ENCODE results near the gene TREML1. TPM values are rescaled to one million over a fixed set of nuclear protein-coding genes. Genes with fewer than 3 reads are reported as not detected.
"Not testable (repeated sequence)": the region's sequence is repeated elsewhere in the genome, so short reads cannot be mapped to it uniquely, and the experiment has no call there.

TREML1 gene
- total RNA-seq, result not detected
- long read RNA-seq, result 0 reads

- intact Hi-C loops (cut with DNase I), result no loop called here
- ATAC-seq, result no peak
- no peak for DNase-seq
Observed at GRCh38 chr6:41153992-41154625, at the start of gene TREML1. Gene TREML1, minus strand, starts transcription at chr6:41154347. Its CDS starts 59 bp downstream, at chr6:41154288.

DNA sequence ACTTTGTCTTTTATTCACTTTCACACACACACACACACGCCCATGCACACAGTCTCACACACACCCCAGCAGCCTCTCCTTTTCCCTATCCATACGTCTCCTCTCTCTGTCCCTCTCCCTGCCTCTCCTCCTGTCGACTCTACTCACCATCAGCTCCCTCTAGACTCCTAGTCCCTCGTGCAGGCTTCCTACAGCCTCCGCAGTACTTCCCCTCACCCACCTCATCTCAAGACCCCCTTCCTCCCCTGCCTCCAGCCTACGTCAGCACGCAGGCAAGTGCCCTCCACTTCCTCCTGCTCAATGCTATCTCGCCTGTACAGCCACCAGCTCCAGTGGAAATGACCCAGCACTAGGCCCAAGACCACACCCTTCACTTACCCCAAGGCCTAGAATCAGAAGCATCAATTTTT lies 47.6 kb upstream of the TREML1 start:
- intact Hi-C loops (cut with DNase I), result no loop called here
- ATAC-seq (no peak), DNase-seq (no peak)

- ATAC-seq (peak; percentile 5 to 21), DNase-seq (no peak)
- intact Hi-C loops (cut with DNase I), result no loop called here
Observed at GRCh38 chr6:41200901-41201763, 47.0 kb upstream of the TREML1 start, which contains the start of gene TREML2. Gene TREML2, minus strand, starts transcription at chr6:41201149. Its CDS starts 141 bp downstream, at chr6:41201008.

- peak; percentile 51 for DNase-seq
- intact Hi-C loops (cut with DNase I), result no loop called here
- peak; percentile 55 for ATAC-seq
Observed at GRCh38 chr6:41200296-41200900, 46.3 kb upstream of the TREML1 start.

DNA sequence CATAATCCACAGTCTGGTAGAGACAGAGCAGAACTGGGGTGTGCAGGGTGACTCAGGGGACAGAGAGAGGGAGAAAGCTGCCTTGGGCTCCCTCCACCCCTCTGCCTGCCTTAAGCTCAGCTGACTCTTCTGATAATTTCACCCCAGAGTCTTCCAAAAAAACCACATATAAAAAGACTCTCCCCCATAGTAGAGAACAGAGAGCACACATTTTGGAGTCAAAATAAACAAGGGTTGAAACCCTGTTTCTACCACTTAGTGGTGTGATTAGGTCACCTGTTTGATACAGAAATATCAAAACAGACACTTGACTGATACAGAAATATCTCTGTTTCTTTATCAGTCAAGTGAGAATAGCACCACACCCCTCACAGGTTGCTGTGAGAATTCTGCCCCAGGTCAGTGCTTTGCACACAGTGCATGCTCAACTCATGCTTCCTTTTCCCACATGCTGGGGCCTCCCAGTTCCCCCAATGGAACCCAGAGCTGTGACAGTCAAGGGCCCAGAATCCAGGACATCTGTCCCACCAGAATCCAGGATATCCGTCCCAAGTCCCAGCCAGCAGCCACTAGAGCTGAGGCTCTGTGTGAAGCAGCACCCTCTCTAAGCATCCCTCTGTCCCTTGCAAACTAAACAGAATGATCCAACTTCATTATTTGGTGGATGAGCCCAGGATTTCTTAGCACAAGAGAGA lies 45.6 kb upstream of the TREML1 start:
- intact Hi-C loops (cut with DNase I), result no loop called here
- DNase-seq (no peak), ATAC-seq (no peak)

GRCh38 chr6:41197234-41197633 lies 43.1 kb upstream of the TREML1 start:
- ATAC-seq, result no peak
- no peak for DNase-seq
- intact Hi-C loops (cut with DNase I), result no loop called here

GRCh38 chr6:41194386-41194785 lies 40.2 kb upstream of the TREML1 start:
- no peak for ATAC-seq
- intact Hi-C loops (cut with DNase I), result no loop called here
- no peak for DNase-seq

- no peak for DNase-seq
Observed at GRCh38 chr6:41193884-41194283, 39.7 kb upstream of the TREML1 start.

DNA sequence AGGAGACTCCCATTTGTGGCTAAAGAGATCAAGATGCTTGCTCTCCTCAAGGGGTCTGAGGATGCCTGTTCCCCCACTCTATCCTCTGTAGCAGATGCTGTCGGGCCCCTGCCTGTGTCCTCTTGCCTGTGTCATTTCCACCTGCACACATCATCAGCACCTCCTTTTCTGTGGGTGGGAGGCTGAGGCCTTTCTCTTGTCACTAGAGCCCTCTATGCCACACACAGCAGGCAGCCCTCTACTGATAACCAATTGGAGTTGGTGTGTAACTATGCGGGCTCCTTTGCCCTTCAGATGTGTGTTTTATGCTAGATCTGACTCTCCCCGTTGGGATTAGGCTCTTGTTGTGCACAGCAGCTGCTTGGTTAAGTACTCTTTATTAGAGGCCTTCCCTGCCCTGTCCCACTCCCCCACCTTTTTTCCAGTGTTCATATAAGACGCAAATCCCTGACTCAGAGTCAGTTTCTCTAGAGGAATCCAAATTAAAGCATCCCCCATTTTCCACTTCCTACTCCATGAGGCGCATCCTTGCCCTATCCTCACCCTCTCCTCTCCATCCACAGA lies 39.1 kb upstream of the TREML1 start:
- intact Hi-C loops (cut with DNase I), result no loop called here
- no peak for DNase-seq
- ATAC-seq, result no peak

More at GRCh38 chr6:41193884-41194283, 39.7 kb upstream of the TREML1 start:
- no peak for ATAC-seq
- intact Hi-C loops (cut with DNase I), result no loop called here

DNA sequence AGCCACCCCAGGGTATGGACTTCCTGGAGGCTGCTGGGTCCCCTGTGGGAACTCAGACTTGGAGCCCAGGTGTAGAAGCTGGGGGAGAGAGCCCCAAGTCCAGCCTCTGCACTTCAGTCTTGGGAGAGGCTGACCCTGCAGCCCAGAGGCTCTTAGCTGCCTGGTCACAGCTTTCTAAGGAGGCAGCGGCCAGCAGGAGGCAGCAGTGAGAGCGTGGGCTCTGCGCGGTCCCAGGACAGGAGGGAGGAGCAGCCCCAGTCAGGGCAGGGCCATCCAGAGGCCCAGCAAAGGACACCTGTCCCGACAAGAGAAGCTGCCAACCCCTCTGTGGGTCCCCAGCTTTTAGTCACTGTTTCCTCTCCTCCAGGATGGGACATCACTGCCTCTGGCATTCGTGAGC lies 37.4 kb upstream of the TREML1 start:
- ATAC-seq (peak in 1 of 2 donors; percentile 69), DNase-seq (peak; percentile 39)
- intact Hi-C loops (cut with DNase I), result no loop called here

DNA sequence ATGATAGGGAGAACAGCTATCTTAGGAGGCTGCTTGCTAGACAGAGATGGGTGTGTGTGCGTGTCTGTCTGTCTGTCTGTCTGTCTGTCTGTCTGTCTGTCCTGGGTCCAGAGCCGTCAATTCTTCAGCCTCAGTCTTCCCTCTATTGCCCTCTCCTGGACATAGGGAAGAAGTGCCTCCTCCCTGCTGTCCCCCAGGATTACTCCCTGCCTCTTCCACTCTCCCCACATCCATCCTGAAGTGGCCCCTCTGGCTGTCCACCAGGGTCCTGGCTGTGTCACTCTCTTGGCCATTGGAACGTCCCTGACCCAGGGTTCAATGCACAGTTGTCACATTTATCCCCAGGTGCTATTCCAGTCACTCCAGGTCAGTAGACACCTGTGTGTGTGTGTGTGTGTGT lies 36.6 kb upstream of the TREML1 start:
- no peak for ATAC-seq
- intact Hi-C loops (cut with DNase I), result no loop called here
- no peak for DNase-seq

DNA sequence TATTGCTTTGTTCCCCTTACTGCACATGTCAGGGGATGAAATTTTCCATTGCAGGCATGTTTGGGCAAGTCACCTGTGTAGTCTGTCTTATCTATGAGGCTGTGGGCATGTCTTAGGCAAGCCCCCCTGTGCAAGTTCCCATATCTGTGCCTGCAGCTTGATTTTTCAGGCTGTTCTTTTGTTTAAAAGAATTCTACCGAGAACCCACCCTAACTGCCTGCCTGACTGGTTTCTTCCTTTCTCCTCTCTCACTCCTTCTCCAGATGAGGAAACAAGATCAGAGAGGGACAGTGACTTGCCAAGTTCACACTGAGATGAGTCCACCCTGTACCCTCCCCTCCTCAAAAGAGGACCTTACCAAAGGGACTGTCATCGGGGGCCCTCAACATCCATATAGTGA lies 35.8 kb upstream of the TREML1 start:
- DNase-seq (no peak), ATAC-seq (no peak)
- intact Hi-C loops (cut with DNase I), result no loop called here

DNA sequence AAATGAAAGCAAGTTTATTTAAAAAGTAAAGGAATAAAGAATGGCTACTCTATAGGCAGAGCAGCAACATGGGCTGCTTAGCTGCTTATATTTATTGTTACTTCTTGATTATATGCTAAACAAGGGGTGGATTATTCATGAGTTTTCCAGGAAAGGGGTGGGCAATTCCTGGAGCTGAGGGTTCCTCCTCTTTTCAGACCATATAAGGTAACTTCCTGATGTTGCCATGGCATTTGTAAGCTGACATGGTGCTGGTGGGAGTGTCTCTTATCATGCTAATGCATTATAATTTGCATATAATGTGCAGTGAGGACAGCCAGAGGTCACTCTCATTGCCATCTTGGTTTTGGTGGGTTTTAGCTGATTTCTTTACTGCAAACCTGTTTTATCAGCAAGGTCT lies 34.9 kb upstream of the TREML1 start:
- intact Hi-C loops (cut with DNase I); DNase-seq; ATAC-seq: not testable (repeated sequence)

- intact Hi-C loops (cut with DNase I), result no loop called here
- DNase-seq (no peak), ATAC-seq (no peak)
Observed at GRCh38 chr6:41187924-41188886, 34.1 kb upstream of the TREML1 start.

DNA sequence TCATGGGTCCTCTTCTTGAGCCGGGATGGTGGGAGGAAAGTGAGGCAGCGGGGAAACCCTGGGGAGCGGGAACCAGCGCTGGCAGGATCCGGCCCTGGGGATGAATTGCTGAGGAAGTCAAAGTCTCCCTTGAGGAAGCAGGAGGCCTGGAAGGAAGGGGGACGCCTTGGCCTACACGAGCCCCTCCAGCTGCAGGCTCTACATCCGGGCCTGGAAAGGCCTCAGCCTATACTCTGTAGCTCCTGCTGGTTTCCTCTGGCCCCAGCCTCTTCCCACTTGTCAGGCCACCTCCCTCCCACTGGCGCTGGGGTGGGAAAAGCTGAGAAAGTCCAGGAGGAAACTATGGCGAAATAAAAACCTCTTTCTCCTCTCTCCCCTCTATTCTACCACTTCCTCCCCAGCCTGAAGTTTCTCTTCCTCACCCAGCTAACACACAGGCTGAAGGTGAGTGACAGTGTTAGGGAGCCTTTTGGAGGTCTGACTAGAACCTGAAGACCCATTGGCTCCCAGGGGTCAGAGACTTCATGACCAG lies 31.9 kb upstream of the TREML1 start:
- ATAC-seq (peak in 1 of 2 donors; percentile 22), DNase-seq (no peak)
- intact Hi-C loops (cut with DNase I), result no loop called here

DNA sequence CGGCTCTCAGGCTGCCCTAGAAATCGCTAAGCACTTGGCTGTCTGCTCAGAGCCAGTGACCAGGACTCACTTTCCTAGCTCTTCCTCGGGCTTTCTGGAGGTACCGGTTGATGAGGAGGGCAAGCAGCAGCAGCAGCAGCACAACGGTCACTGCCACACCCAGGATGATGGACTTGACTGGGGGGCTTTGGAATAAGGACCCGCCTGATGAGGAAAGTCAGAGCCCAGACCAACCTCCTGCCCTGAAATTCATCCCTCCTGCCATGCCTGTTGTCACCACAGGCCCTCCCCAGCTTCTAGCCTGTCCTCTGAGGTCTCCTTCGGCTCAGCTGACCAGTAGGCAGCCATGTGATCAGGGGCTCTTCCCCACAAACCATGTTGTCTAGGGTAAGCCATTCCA lies 30.6 kb upstream of the TREML1 start:
- ATAC-seq, result no peak
- intact Hi-C loops (cut with DNase I), result no loop called here
- no peak for DNase-seq

DNA sequence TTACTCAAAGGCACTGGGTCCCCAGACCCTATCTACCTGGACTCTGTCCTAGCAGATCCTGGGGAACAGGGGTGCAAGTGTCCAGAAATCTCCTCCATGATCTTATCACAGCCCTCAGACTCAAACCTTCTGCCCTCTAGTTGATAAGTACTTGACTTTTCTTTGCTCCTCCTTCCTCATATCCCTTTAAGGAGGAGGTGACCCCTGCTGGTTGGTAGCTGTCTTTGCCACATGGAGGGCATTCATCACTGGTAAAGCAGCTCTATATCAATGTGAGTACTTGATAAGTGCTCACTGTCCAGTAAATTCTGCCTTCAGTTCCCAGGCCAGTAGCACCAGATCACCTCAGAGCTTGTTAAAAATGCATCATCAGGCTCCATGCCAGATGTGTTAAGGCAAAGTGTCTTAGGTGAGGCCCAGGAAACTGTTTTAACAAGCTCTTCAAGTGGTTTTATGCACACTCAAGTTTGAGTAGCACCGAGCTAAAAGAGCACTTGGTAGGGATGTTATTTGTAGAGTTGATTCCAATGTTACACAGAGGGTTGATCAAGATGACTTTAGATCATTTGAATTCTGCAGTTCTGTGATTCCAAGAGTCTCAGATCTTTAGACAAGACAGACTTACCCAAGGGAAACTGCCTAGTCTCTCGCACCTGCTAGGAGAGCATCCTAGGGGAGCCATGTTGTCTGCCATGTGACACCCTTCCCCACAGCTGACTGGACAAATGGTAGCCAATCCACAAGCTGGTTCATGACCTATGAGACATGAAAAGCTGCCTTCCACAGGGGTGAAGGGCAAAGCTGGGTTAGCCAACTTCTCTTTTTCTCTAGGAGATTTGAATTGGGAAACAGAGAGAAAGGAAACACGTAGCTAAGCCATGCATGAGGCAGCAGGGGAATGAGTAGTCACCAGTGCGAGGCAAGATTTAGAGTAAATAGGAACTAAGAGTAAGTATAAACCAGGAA lies 28.2 kb upstream of the TREML1 start:
- DNase-seq (no peak), ATAC-seq (peak; percentile 53 to 73)
- intact Hi-C loops (cut with DNase I), result no loop called here

Data from left cardiac atrium (tissue), 4 donors.